Measurements from ENCODE around the gene TMEM242. TPM values are rescaled to one million over a fixed set of nuclear protein-coding genes. Genes with fewer than 3 reads are reported as not detected.

Gene TMEM242
- total and polyA plus RNA-seq, 7 donors: 7.8 to 14.8 (median 14.0) TPM

- Histone ChIP-seq H3K36me3 (ENCODE audit: insufficient read depth in 1 of 2, low read depth in 1 of 2) (no peaks in the 10 kb centered on the region), H3K4me3 (no peak overlapping the region), H3K4me1 (peaks cover 19% of the 10 kb centered on the region), H3K27me3 (ENCODE audit: insufficient read depth in 3 of 3, low read length in 2 of 3) (no peaks in the 10 kb centered on the region), H3K27ac (no peak overlapping the region), H3K9me3 (no peaks in the 10 kb centered on the region)
- WGBS, 3 donors: 91 to 95% (median 93%) methylated on average over 7 of the region's 7 CpGs
- ATAC-seq: no peak
- intact Hi-C loops (cut with DNase I): no loop called here
- DNase-seq: no peak
- no peak for TF ChIP-seq CTCF (IDR thresholded peaks at IDR 0.05)
Measured at GRCh38 chr6:157267654-157268053, 55.7 kb downstream of the TMEM242 start.

- intact Hi-C loops (cut with DNase I): no loop called here
- H3K36me3 ChIP-seq (ENCODE audit: insufficient read depth in 1 of 2, low read depth in 1 of 2): no peaks in the 10 kb centered on the region
- H3K27ac ChIP-seq: no peak overlapping the region
- ATAC-seq (no peak), DNase-seq (no peak)
- WGBS, 3 donors: 83 to 88% (median 86%) methylated on average over 18 of the region's 18 CpGs
- no peaks in the 10 kb centered on the region for H3K27me3 ChIP-seq (ENCODE audit: insufficient read depth in 3 of 3, low read length in 2 of 3)
- H3K9me3 ChIP-seq: no peaks in the 10 kb centered on the region
- no peak overlapping the region for H3K4me3 ChIP-seq
- no peak for TF ChIP-seq CTCF (IDR thresholded peaks at IDR 0.05)
- peaks cover 19% of the 10 kb centered on the region for H3K4me1 ChIP-seq
Measured at GRCh38 chr6:157267109-157267611, 56.2 kb downstream of the TMEM242 start.

- Histone ChIP-seq H3K27me3 (ENCODE audit: insufficient read depth in 3 of 3, low read length in 2 of 3) (no peaks in the 10 kb centered on the region), H3K9me3 (no peaks in the 10 kb centered on the region), H3K36me3 (ENCODE audit: insufficient read depth in 1 of 2, low read depth in 1 of 2) (no peaks in the 10 kb centered on the region), H3K27ac (no peak overlapping the region), H3K4me1 (peaks cover 19% of the 10 kb centered on the region), H3K4me3 (no peak overlapping the region)
- intact Hi-C loops (cut with DNase I): no loop called here
- no peak for ATAC-seq
- no peak for DNase-seq
- no peak for TF ChIP-seq CTCF (IDR thresholded peaks at IDR 0.05)
- WGBS, 3 donors: 92 to 93% (median 92%) methylated on average over 20 of the region's 20 CpGs
Measured at GRCh38 chr6:157266274-157267101, 56.8 kb downstream of the TMEM242 start.

GRCh38 chr6:157265635-157266034 lies 57.7 kb downstream of the TMEM242 start:
- peak in 1 of 4 donors; percentile 25 for ATAC-seq
- WGBS, 3 donors: 41 to 77% (median 56%) methylated on average over 6 of the region's 6 CpGs
- Histone ChIP-seq H3K27me3 (ENCODE audit: insufficient read depth in 3 of 3, low read length in 2 of 3) (no peaks in the 10 kb centered on the region), H3K4me3 (no peak overlapping the region), H3K9me3 (no peaks in the 10 kb centered on the region), H3K36me3 (ENCODE audit: insufficient read depth in 1 of 2, low read depth in 1 of 2) (no peaks in the 10 kb centered on the region), H3K27ac (no peak overlapping the region), H3K4me1 (peaks cover 19% of the 10 kb centered on the region)
- TF ChIP-seq CTCF (IDR thresholded peaks at IDR 0.05): no peak
- intact Hi-C loops (cut with DNase I): no loop called here
- DNase-seq: no peak
